Caki2 (cell line): Measurements from ENCODE around the gene DRG1. TPM values are rescaled to one million over a fixed set of nuclear protein-coding genes. Genes with fewer than 3 reads are reported as not detected.
"Not testable (repeated sequence)": the region's sequence is repeated elsewhere in the genome, so short reads cannot be mapped to it uniquely, and the experiment has no call there.

Source experiments
- DNase-seq: peaks from one replicate; pipeline ENCODE4 v3.0.0-alpha.2; 2015; ENCODE audit warnings: low read depth
- in situ Hi-C: cut with HindIII; loops from 2 replicates; pipeline ENCODE4 v1.10.0; 2016; ENCODE audit warnings: low sequenced_read_pairs, low pct_unique_long_range_greater_than_20kb, mixed read lengths
- total RNA-seq: library from RNA; depleted of rRNA; stranded (reverse); fragments of >200 nt; shearing (Covaris generic); gene quantifications from 2 replicates; pipeline ENCODE4 v1.2.3, GENCODE V29; 2014; ENCODE audit warnings: low replicate concordance

The DRG1 gene
- total RNA-seq, 1 experiment from 2014 or later = 61.7 TPM

DNA sequence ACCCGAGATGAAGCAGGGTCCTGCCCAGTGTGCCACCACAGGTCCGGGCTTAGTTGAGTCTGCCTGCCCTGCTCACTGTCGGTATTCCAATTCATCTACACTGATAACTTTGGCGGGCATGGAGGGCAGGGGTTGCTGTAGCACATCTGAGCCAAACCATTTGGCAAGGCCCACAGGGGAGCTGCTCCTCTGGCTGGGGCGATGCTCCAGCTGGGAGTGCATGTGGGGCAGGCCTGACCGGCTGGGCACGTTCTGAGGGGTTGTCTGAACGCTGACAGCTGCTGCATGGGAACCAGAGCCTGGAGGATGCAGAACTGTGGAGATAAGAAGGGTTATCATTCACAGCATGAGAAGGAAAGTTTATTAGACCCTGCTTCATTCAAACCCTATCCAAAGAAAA, 40.4 kb downstream of the DRG1 start:
- no peak for DNase-seq
- in situ Hi-C loops = no loop called here

- in situ Hi-C loops = no loop called here
These were observed 41.3 kb downstream of the DRG1 start for GRCh38 chr22:31440681-31441080.

GRCh38 chr22:31441652-31442051, 42.2 kb downstream of the DRG1 start:
- in situ Hi-C loops = no loop called here
- no peak for DNase-seq

More at GRCh38 chr22:31440681-31441080, 41.3 kb downstream of the DRG1 start:
- DNase-seq = no peak

GRCh38 chr22:31442768-31443489, 43.5 kb downstream of the DRG1 start:
- in situ Hi-C loops = no loop called here
- DNase-seq = no peak

- in situ Hi-C loops = no loop called here
- DNase-seq = no peak
These were observed 44.1 kb downstream of the DRG1 start for GRCh38 chr22:31443516-31443915.

DNA sequence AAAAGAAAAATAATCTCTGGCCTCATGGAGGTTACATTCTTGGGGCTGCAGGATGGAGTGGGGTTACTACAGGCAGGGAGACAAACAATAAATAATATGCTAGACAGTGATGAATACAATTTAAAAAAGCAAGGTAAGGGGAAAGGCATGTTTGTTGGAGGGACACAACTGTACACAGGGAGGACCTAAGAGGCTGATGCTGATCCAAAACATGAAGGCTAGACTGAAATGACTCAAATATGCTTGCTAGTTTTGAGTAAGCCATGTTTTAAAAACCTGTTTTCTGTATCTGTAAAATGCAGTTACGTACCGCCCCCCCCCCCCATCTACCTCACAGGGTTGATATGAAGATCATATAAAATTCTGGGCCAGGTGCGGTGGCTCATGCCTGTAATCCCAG, 46.2 kb downstream of the DRG1 start:
- no peak for DNase-seq
- in situ Hi-C loops = no loop called here

GRCh38 chr22:31446208-31446607, 46.8 kb downstream of the DRG1 start:
- in situ Hi-C loops = no loop called here
- DNase-seq = no peak

GRCh38 chr22:31446767-31447166, 47.4 kb downstream of the DRG1 start:
- no peak for DNase-seq
- in situ Hi-C loops = no loop called here

- in situ Hi-C loops = no loop called here
- no peak for DNase-seq
These were observed 47.9 kb downstream of the DRG1 start for GRCh38 chr22:31447337-31447736.

DNA sequence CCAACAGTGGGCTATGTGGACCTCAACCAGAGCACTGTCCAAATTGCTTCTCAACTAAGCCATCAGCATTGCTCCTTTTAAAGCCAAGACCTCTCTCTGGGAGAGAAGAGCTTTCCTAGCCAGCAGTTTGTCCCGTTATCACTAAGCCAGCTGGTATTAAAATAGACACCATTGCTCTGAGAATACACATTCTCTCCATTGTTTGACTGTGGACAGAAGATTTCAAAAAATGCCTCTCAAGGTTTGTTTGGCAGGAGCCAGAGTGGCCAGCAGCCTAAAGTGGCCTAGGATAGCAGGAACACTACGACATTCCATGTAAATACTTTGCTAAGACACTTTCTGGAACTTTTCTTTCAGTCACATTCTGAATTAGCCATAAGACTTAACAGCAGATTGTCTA, 49.0 kb downstream of the DRG1 start:
- in situ Hi-C loops = no loop called here
- DNase-seq = no peak

DNA sequence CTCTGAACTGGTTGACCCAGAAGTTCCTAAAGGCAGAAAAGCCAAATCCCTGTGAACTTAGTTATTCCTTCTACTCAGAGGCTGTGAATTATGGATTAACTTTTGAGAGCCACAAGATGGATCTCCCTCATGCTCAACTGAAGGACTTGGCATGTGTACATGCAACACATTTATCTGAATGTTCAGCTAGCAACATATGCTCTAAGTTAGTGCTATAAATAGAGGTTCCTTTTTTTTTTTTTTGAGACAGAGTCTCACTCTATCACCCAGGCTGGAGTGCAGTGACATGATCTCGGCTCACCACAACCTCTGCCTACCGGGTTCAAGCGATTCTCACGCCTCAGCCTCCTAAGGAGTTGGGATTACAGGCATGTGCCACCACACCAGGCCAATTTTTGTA, 50.1 kb downstream of the DRG1 start:
- in situ Hi-C loops = no loop called here

GRCh38 chr22:31451709-31452571, 52.5 kb downstream of the DRG1 start:
- in situ Hi-C loops = no loop called here
- peak; percentile 47 for DNase-seq

More for the DNA sequence above, 50.1 kb downstream of the DRG1 start:
- DNase-seq = no peak

GRCh38 chr22:31461699-31462098, 62.3 kb downstream of the DRG1 start:
- no peak for DNase-seq
- in situ Hi-C loops = no loop called here

DNA sequence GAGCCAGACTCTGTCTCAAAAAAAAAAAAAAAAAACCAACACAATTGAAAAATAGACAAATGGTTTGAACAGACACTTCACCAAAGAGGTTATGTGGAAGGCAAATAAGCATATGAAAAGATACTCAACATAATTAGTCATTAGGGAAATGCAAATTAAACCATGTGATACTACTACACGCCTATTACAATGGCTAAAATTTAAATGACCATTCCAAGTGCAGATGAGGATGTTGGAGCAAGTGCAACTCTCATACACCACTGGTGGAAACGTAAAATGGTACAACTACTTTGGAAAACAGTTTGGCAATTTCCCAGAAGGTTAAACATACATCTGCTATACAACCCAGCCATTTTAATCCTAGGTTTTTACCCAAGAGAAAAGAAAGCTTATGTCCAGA, 65.9 kb downstream of the DRG1 start:
- in situ Hi-C loops = no loop called here

DNA sequence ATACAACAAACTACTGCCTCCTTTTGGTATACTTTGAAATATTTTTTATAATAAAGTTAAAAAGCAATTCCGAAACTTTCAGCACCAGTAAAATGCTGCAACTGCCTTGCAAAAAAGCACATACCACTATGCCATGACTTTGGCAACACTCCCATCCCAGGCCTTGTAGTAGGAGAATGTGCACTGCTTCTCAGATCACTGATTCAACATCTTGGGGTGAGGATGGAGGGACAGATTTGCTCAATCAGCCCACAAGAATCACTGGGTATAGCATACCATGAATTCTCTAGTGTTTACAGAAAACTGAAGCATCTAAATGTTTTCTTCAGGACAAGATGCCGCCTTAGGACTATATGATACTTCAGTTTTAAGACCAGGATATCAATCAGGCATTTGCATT, 75.3 kb downstream of the DRG1 start:
- no peak for DNase-seq

More for the DNA sequence above, 65.9 kb downstream of the DRG1 start:
- no peak for DNase-seq

GRCh38 chr22:31475800-31476199, 76.4 kb downstream of the DRG1 start:
- no peak for DNase-seq
- in situ Hi-C loops = no loop called here

More for the DNA sequence above, 75.3 kb downstream of the DRG1 start:
- in situ Hi-C loops = no loop called here

DNA sequence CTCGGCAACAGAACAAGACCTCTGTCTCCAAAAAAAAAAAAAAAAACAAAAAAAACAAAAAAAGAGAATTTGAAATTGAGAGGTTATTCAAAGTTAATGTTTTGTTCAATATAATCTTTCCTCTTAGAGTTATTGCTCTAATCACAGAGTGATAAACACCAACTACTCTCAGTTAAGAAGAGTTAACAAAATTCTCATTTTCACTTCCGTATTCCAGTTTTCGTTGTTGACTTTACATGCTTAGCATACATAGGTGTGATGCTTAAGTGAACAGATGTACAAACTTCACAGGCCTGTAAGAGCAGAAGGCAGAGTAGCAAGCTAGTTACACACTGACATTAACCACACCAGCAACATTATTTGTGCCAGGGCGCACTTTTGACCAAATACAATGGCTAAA, 77.9 kb downstream of the DRG1 start:
- in situ Hi-C loops = no loop called here
- no peak for DNase-seq

DNA sequence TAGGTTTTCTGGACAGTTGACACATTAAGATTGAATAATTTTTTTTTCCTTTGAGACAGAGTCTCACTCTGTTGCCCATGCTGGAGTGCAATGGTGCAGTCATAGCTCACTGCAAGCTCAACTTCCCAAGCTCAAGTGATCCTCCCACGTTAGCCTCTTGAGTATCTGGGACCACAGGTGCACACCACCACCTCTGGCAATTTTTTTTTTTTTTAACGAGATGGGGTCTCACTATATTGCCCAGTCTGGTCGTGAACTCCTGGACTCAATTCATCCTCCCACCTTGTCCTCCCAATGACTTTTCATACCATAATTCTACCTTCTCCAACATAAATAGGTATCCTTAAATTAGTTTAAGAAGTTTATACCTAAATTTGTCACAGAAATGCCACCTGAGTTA, 81.7 kb downstream of the DRG1 start:
- in situ Hi-C loops = no loop called here
- no peak for DNase-seq

DNA sequence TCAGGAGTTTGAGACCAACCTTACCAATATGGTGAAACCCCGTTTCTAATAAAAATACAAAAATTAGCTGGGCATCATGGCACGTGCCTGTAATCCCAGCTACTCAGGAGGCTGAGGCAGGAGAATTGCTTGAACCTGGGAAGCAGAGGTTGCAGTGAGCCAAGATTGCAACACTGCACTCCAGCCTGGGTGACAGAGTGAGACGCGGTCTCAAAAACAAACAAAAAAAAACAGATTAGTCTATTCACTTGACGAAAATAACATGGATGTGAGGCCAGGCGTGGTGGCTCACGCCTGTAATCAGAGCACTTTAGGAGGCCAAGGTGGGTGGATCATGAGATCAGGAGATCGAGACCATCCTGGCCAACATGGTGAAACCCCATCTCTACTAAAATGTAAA, 83.1 kb downstream of the DRG1 start:
- in situ Hi-C loops, DNase-seq: not testable (repeated sequence)
